Activated T-cell treated with anti-CD3 and anti-CD28 coated beads, Interleukin-2, amount 50 U/mL, for 72 hours (primary cell): Measurements from ENCODE around the gene FBXO2. TPM values are rescaled to one million over a fixed set of nuclear protein-coding genes. Genes with fewer than 3 reads are reported as not detected.

Source experiments
- ATAC-seq, 2 donors: fragments of 150-1000 bp; cut with Tn5 transposase; replicated peaks in 1 of 2; 2 replicates each; pipeline ENCODE4 v1.10.0; 2021; ENCODE audit warnings: moderate library complexity in 2 of 2, mild to moderate bottlenecking in 1 of 2
- DNase-seq, 2 donors: peaks; one replicate each; pipeline ENCODE4 v3.0.0; 2021 to 2022; ENCODE audit warnings: mixed read lengths in 1 of 2
- H3K27ac Mint-ChIP-seq: one replicate; pipeline ENCODE4 v1.8.0; 2022; ENCODE audit warnings: mild to moderate bottlenecking, moderate library complexity, mixed read lengths
- H3K27me3 Mint-ChIP-seq: one replicate; pipeline ENCODE4 v1.8.0; 2022; ENCODE audit warnings: low read depth, mixed read lengths
- H3K36me3 Mint-ChIP-seq, 2 donors: one replicate each; pipeline ENCODE4 v1.8.0; 2022; ENCODE audit warnings: mixed read lengths in 2 of 2, mild to moderate bottlenecking in 1 of 2; ENCODE audit not compliant: insufficient read depth in 2 of 2
- H3K4me1 Mint-ChIP-seq: one replicate; pipeline ENCODE4 v1.8.0; 2022; ENCODE audit warnings: low read depth, mixed read lengths
- H3K4me3 Mint-ChIP-seq, 2 donors: one replicate each; pipeline ENCODE4 v1.8.0; 2022; ENCODE audit warnings: mild to moderate bottlenecking in 2 of 2, mixed read lengths in 2 of 2, moderate library complexity in 2 of 2
- H3K9me3 Mint-ChIP-seq, 2 donors: one replicate each; pipeline ENCODE4 v1.8.0; 2022; ENCODE audit warnings: mixed read lengths in 2 of 2
- total RNA-seq, 2 donors: library from RNA; stranded (reverse); gene quantifications; one replicate each; pipeline ENCODE4 v1.2.3, GENCODE V29; 2022

Gene FBXO2
- total RNA-seq, 2 donors from 2014 or later, result 1.9 to 3.9 TPM

DNA sequence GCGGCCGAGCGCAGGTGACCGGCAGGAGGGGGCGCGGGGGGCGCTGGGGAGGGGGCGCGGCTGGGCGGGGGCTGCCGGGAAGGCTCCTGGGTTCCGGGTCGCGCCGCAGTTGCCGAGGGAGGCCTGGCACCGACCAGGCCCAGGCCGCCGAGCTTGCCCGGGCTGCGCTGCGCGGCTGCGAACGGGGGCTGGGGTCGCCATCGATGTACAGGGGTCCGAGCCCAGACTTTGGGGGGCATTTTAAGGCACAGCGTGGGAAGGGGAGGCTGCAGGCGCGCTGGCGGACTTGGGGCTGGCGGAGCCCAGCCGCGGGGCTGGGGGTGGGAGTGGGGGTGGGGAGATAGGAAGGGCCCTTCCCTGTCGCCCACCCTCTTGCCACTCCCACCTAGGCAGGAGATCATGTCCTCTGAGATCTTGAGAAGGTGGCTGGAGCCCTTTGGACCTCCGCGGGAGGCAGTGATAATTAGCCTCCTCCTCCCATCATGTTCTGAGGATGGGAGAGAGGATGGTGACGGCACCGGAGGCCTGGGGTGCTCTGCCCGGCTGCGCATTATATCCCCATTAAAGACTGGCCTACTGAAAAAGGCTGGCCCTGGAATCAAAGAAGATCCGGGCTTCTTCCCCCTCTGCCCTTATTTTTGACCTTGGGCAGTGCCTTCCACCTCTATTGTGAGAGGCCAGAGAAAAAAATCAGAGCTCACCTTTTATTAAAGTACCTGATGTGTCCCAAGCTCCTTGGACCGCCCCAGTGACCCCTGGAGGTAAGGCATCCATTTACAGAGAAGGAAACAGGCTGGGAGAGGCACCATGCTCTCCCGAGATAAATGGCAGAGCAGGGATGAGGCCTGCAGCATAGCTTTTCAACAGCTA, 945 bp upstream of the FBXO2 start:
- Mint-ChIP-seq H3K36me3 (peaks cover 0 to 2% of the 10 kb centered on the region in 2 donors), H3K9me3 (no peaks in the 10 kb centered on the region), H3K27ac (no peak overlapping the region), H3K4me1 (peaks cover 18% of the 10 kb centered on the region), H3K27me3 (peaks cover 6% of the 10 kb centered on the region), H3K4me3 (peak overlapping the region; percentile 77 to 80)
- DNase-seq (no peak), ATAC-seq (peak; percentile 22 to 23)

DNA sequence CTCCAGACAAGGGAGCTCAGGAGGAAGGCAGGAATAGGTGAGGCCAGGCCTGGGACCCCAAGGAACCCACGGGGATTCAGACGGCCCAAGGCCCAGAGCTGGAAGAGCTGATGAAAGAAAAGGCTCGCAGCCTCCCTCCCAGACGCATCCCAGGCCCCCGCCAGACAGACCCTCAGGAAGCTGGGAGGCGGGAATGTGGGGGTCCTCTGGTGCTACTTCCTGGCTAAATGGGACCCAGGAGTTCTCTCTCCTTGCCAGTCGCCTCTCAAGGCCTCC, 430 bp downstream of the FBXO2 start:
- H3K4me3 Mint-ChIP-seq, result peak overlapping the region; percentile 60 to 77
- DNase-seq, result no peak
- H3K27me3 Mint-ChIP-seq, result peaks cover 6% of the 10 kb centered on the region
- H3K27ac Mint-ChIP-seq, result no peak overlapping the region
- peaks cover 25% of the 10 kb centered on the region for H3K4me1 Mint-ChIP-seq
- H3K9me3 Mint-ChIP-seq, result no peaks in the 10 kb centered on the region
- no peak for ATAC-seq
- peaks cover 0 to 1% of the 10 kb centered on the region in 2 donors for H3K36me3 Mint-ChIP-seq

DNA sequence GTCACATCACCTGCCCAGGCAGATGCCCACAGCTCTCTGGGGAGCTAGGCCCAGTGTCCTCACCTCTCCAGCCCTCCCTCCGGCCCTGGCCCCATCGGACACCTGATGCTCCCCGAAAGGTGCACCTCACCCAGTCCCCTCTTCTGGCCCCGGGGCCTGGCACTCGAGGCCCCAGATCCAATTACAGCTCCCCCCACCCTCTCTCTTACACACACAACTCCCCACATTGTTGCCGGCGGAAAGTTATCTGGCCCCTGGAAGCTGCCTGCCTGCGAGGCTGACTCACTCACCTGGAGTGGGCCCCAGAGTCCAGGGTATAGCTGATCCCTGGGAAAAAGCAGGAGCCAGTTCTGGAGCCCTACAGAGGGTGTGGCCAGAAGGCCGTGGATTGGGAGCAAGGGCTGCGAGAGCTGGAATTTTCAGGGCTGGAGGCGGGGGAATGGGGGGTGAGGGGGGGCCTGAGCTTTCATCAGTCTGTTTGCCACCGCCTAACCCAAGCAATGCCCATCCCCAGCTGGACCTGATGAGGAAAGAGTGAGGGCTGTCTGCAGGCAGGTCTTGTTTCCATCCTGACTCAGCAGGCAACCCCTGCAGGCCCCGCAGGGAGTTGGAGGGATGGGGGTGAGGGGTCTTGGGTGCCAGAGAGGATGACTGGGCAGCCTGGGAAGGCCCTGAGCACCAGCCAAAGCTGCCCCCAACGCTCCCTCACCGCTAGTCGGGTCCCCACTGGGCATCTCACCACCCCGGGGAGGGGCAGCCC, 948 bp downstream of the FBXO2 start:
- Mint-ChIP-seq H3K4me3 (peak overlapping the region; percentile 60 to 77), H3K4me1 (peaks cover 25% of the 10 kb centered on the region), H3K9me3 (no peaks in the 10 kb centered on the region), H3K27me3 (peaks cover 6% of the 10 kb centered on the region), H3K36me3 (peaks cover 0 to 1% of the 10 kb centered on the region in 2 donors), H3K27ac (no peak overlapping the region)
- DNase-seq, result no peak
- no peak for ATAC-seq

DNA sequence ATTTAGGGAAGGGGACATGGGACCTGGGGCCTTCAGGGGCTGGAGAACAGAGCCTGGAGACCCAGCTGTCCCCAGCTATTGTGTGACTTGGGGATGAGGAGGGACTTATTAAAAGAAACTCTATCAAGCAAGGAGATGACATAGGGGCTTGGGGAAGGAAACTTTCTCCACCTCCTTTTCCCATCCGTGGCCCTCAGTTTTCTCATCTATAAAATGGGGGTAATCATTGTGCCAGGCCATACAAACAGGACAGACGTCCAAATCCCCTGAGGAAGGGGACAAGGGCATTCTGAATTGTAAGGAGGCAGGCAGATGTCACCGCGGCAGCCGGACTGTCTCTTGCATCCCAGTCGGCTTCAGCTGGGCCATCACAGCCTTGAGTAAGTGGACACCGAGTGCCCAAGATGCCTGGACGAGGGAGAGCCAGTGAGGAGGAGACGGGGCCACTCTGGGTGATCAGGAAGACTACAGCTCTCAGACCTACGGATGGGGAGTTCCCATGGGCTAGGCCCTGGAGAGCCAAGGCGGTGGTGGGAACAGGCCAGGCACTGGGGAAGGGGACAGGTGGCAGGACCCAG, 1.9 kb downstream of the FBXO2 start:
- ATAC-seq, result no peak
- Mint-ChIP-seq H3K9me3 (no peaks in the 10 kb centered on the region), H3K4me1 (peaks cover 25% of the 10 kb centered on the region), H3K36me3 (no peaks in the 10 kb centered on the region), H3K27ac (no peak overlapping the region), H3K27me3 (peaks cover 6% of the 10 kb centered on the region), H3K4me3 (peak overlapping the region in 1 of 2 donors; percentile 17)
- DNase-seq, result no peak

DNA sequence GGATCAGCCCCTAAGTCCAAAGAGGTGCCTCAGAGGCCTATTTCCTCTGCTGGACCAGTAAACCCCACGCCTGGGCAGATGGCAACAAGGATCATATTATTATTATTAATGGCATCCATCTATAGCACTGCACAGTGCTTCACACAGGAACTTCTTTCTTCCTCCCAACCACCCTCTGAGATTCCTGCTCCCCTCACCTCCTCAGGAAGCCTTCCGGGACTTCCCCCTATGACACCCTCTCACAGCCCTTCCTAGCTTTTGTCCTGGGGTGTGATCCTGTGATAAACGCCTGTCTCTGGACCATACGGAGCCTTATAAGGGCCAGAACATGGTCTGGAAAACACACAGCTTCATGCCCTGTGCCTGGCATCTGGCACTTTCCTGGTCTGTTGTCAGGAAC, 3.2 kb downstream of the FBXO2 start:
- ATAC-seq (no peak), DNase-seq (no peak)
- H3K36me3 Mint-ChIP-seq, result no peaks in the 10 kb centered on the region
- no peaks in the 10 kb centered on the region for H3K9me3 Mint-ChIP-seq
- peak overlapping the region; percentile 79 to 84 for H3K4me3 Mint-ChIP-seq
- peaks cover 6% of the 10 kb centered on the region for H3K27me3 Mint-ChIP-seq
- peak overlapping the region; percentile 56 for H3K27ac Mint-ChIP-seq
- peaks cover 24% of the 10 kb centered on the region for H3K4me1 Mint-ChIP-seq

DNA sequence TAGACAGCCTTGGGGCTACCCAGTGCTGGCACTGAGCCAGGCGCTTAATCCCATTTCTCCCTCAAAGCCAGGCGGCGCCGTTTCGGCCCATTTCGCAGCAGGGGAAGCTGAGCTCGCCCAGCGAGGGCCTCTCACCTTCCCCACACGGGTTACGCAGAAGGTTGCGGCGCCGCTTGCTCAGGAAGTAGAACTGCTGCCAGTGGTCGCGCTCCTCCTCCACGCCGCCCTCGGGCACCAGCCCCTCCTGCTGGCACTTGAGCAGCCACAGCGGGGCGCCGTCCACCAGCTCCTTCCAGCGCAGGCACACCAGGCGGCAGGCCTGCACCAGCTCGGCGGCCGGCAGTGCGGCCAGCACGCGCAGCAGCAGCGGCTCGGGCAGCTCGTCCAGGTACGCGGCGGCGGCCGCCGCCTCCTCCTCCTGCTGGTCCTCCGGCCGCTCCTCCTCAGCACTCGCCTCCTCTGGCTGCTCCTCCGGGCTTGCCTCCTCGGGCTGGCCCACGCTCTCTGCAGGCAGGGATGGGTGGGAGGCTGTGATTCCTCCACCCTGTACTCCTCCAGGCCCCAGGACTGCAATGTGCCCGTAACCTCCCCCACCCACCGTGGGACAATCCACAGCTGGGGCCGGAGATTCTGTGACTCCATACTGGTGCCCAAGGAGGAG, 3.8 kb downstream of the FBXO2 start:
- Mint-ChIP-seq H3K36me3 (no peaks in the 10 kb centered on the region), H3K9me3 (no peaks in the 10 kb centered on the region), H3K27ac (peak overlapping the region; percentile 56), H3K27me3 (peaks cover 6% of the 10 kb centered on the region), H3K4me3 (peak overlapping the region; percentile 79 to 84), H3K4me1 (peaks cover 19% of the 10 kb centered on the region)
- ATAC-seq (peak; percentile 81 to 82), DNase-seq (peak; percentile 88 to 92)

DNA sequence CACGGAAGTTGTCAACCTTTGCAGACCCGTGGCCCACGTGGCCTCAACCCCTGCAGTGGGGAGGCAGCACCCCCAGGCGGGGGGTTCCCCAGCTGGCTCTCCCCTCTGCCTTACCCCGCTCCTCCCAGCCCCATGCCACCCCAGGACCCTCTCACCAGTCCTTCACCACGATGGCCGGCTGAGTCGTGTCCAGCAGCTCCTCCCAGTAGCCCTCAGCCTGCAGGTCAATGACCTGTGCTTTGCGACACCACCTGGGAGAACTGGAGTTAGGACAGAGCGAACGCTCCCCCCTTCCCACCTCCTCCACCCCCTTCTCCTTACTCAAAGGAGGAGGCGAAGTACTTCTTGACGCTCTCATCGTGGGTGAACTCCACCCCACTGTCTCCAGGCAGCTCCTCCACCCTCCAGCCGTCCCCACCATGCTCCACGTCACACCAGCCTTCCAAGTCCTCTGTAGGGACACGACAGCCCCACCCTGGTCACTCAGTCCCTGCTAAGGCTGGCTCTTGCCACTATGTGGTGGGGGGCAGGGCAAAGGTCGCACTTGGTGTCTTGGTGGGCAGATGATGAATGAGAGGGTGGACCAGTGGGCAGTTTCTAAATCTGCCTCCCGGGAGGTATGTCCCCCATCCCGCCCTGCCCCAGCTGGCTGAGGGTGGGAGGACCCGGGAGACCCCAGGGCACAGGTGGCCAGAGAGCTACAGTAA, 4.5 kb downstream of the FBXO2 start:
- H3K27me3 Mint-ChIP-seq, result peaks cover 6% of the 10 kb centered on the region

DNA sequence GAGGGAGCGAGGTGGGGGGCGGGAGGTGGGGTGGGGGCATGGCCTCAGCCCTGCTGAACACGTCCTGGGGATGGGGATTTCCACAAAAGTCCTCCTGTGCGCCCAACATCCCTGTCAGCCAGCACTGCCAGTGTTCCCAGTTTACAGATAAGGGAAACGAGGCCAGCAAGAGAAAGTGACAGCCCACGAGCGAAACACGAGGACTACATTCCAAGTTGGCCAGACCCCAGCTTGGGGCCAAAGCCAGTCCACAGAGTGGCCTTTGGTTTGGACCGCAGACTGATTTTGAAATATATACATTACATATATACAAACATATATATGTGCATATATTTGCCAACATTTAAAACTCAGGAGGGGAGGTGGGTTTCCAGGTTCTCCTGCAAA, 5.0 kb downstream of the FBXO2 start:
- no peak for ATAC-seq
- no peaks in the 10 kb centered on the region for H3K36me3 Mint-ChIP-seq
- no peak overlapping the region for H3K4me3 Mint-ChIP-seq
- H3K9me3 Mint-ChIP-seq, result no peaks in the 10 kb centered on the region
- H3K27me3 Mint-ChIP-seq, result peaks cover 6% of the 10 kb centered on the region
- H3K27ac Mint-ChIP-seq, result no peak overlapping the region
- DNase-seq, result no peak
- peaks cover 17% of the 10 kb centered on the region for H3K4me1 Mint-ChIP-seq

More for the DNA sequence above, 4.5 kb downstream of the FBXO2 start:
- Mint-ChIP-seq H3K4me1 (peaks cover 17% of the 10 kb centered on the region), H3K9me3 (no peaks in the 10 kb centered on the region), H3K4me3 (peak overlapping the region in 1 of 2 donors; percentile 84), H3K36me3 (no peaks in the 10 kb centered on the region), H3K27ac (no peak overlapping the region)
- DNase-seq (no peak), ATAC-seq (no peak)

DNA sequence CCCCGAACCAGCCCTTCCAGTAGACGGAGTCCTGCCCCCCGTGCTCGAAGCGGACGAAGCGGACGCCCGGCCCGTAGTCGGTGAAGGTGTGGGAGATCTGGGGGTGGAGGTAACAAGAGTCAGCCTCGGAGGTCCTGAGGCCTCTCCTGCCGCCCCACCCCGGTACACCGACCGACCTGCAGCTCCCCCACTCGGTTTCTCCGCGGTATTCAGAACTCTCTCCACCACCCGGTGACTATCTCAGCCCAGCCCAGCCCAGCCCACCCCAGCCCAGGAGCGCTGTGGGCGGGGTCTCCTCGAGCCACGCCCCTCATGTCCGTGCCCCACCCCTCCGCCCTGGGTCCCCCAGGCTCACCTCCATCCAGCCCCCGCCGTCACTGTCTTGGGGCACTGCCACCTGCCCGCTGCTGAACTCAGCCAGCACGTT, 5.5 kb downstream of the FBXO2 start:
- Mint-ChIP-seq H3K4me1 (peaks cover 17% of the 10 kb centered on the region), H3K36me3 (no peaks in the 10 kb centered on the region), H3K4me3 (peak overlapping the region in 1 of 2 donors; percentile 67), H3K27ac (no peak overlapping the region), H3K9me3 (no peaks in the 10 kb centered on the region), H3K27me3 (peaks cover 6% of the 10 kb centered on the region)
- ATAC-seq, result peak in 1 of 2 donors; percentile 46
- peak in 1 of 2 donors; percentile 57 for DNase-seq

DNA sequence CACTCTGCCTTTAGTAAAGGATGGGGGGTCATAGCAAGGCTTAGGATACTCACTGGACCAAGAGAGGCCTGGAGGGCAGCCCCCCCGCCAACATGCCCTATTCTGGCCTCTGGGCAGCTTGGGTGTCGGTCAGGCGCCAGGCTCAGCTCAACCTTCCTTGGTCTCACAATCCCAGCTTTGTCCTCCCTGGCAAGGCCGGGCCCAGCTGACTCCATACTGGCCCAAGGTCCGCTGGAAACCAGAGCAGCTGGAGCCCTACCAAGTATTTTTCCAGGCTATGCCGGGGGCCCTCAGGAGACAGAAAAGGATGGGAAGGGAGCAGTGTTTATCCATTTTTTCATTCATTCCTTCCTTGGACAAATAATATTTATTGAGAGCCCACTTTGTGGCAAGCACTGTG, 6.2 kb downstream of the FBXO2 start:
- Mint-ChIP-seq H3K4me3 (no peak overlapping the region), H3K36me3 (no peaks in the 10 kb centered on the region), H3K27me3 (peaks cover 6% of the 10 kb centered on the region), H3K27ac (no peak overlapping the region), H3K4me1 (peaks cover 17% of the 10 kb centered on the region), H3K9me3 (no peaks in the 10 kb centered on the region)
- ATAC-seq (no peak), DNase-seq (no peak)

DNA sequence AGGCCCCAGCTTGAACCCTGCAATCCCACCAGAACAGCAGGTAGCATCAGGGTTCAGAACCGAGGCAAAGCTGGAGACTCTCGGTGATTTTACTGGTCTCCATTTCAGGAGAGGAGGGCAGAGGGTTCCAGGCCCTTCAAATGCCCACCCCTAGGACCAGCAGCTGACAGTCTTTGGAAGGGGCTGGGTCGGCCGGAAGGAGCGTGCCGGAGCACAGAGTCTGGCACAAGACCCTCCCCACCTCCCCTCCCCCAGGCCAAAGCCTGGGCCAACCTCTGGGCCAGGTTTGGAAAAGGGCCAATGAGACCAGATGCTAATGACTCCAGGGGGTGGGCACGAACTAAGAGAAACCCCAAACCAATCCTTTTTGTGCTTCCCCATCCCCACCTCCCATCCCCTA, 6.9 kb downstream of the FBXO2 start:
- Mint-ChIP-seq H3K4me1 (peaks cover 17% of the 10 kb centered on the region), H3K4me3 (no peak overlapping the region), H3K36me3 (no peaks in the 10 kb centered on the region), H3K27ac (no peak overlapping the region), H3K9me3 (no peaks in the 10 kb centered on the region), H3K27me3 (peaks cover 6% of the 10 kb centered on the region)
- ATAC-seq (no peak), DNase-seq (no peak)

DNA sequence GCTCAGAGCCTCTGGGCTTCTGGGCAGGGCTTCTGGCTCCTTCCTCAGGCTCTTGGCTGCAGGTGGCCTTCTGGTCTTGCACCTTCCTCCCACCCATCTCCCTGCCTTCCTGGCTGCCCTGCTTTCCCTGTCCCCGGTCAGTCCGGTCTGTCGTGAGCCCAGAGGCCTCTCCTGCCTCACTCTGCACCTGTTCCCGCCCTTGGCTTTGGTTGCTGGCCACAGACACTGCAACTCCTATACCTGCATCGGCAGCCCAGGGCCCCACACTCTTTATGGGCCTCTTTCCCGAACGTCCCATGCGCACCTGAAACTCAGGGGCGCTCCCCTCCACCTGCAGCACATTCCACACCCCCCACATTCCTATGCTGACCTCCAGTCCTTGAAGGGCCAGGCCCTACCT, 7.9 kb downstream of the FBXO2 start:
- ATAC-seq, result no peak

More for the DNA sequence above, 7.9 kb downstream of the FBXO2 start:
- H3K27me3 Mint-ChIP-seq, result peaks cover 5% of the 10 kb centered on the region
- no peaks in the 10 kb centered on the region for H3K36me3 Mint-ChIP-seq
- H3K27ac Mint-ChIP-seq, result no peak overlapping the region
- no peak for DNase-seq
- no peaks in the 10 kb centered on the region for H3K9me3 Mint-ChIP-seq
- peaks cover 15% of the 10 kb centered on the region for H3K4me1 Mint-ChIP-seq
- H3K4me3 Mint-ChIP-seq, result no peak overlapping the region
